ENCODE measurements around the gene KCTD2.

The KCTD2 gene

DNA sequence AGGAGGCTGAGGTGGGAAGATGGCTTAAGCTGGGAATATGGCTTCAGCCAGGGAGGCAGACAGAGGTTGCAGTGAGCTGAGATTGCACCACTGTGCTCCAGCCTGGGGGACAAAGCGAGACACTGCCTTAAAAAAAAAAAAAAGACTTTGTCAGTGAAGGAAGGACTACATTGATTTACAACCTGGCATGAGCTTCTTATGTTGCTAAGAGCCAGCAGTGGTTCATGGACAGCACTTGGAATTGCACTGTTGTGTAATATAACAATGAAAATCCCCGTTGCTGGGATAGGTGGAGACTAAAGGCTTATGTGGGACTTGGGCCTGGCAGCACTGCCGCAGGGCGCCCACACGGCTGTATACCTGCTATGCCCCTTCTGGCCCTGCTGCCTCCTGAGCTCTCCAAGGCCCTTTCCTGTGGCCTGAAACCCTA, 26.6 kb downstream of the KCTD2 start:
- TF ChIP-seq, protein P1, sequence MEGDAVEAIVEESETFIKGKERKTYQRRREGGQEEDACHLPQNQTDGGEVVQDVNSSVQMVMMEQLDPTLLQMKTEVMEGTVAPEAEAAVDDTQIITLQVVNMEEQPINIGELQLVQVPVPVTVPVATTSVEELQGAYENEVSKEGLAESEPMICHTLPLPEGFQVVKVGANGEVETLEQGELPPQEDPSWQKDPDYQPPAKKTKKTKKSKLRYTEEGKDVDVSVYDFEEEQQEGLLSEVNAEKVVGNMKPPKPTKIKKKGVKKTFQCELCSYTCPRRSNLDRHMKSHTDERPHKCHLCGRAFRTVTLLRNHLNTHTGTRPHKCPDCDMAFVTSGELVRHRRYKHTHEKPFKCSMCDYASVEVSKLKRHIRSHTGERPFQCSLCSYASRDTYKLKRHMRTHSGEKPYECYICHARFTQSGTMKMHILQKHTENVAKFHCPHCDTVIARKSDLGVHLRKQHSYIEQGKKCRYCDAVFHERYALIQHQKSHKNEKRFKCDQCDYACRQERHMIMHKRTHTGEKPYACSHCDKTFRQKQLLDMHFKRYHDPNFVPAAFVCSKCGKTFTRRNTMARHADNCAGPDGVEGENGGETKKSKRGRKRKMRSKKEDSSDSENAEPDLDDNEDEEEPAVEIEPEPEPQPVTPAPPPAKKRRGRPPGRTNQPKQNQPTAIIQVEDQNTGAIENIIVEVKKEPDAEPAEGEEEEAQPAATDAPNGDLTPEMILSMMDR (IDR thresholded peaks at IDR 0.05; ENCODE audit: low read length, missing control alignments), result no peak
- no peak overlapping the region for H3K4me3 ChIP-seq (replicated peaks; ENCODE audit: low read depth, low read length)
- DNase-seq (ENCODE audit: low read depth), result no peak

DNA sequence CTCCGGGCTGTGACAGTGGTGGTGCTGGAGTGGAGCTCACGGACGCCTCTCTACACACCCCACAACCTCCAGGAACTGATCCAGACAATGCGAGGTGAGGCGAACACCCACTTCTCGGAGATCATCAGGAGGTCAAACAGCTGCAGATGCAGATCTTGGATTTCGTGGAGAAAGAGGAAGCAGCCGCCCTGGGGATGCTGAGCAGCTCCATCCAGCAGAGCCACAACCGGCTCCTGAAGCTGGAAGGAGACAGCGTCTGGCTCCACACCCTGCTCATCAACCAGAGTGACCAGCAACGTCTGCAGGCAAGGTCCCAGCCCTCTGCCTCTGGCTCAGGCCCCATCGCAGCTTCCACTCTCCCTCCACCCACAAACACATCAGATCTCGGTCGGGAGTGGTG, 27.5 kb downstream of the KCTD2 start:
- TF ChIP-seq, protein P1 (IDR thresholded peaks at IDR 0.05; ENCODE audit: low read length, missing control alignments), result no peak
- H3K4me3 ChIP-seq (replicated peaks; ENCODE audit: low read depth, low read length), result no peak overlapping the region

DNA sequence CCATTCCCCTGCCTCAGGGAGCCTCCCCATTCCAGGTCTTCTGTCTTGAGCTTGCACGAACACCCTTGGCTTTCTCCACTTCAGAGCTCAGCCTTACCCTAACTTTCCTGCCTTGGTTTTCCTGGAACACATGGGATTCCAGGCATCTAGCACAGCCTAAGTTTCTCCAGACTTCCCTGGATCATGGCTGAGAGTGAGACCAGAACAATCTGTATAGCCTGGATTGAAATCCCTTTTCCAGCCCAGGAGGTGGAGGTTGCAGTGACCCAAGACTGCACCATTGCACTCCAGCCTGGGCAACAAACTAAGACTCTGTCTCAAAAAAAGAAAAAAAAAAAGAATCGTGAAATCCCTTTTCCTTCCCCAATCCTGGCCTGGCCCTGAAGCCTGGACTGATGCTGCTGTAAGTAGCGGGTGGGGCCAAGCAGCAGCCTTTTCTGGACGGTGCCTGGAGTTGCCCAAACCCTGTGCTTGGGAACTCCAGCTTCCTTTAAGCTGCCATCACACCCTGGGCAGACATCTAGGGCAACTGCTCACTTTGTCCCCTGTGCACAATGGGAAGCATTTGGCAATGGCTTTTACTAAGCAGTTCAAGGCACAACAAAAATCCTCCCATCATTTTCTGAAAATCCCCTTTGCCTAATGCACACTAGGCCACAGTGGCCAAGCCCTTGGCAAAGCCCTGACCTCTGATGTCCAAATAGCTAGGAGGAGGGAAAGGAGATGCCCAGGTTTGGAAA, 28.7 kb downstream of the KCTD2 start:
- no peak for DNase-seq (ENCODE audit: low read depth)
- TF ChIP-seq, protein P1 (IDR thresholded peaks at IDR 0.05; ENCODE audit: low read length, missing control alignments), result no peak
- no peak overlapping the region for H3K4me3 ChIP-seq (replicated peaks; ENCODE audit: low read depth, low read length)

More for the DNA sequence above, 27.5 kb downstream of the KCTD2 start:
- no peak for DNase-seq (ENCODE audit: low read depth)

DNA sequence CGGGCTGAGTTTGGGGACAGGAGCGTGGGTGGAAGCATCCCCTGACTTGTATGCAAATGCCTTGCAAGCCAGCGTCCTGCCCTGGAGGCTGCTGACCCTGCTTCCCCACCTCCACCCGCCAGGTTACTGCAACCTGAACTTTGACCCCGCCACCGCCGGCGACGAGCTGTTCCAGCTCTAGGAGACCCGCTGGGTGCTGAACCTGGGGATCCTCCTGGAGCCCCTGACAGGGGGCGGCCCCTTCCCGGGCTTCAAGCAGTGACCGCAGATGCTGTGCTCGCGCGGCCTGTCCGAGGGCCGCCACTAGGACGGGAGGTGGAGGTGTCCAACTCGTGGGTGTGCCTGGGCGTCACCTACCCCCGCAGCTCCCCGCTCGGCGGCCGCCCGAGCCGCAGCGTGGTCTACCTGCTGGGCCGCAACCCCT, 30.1 kb downstream of the KCTD2 start:
- DNase-seq (ENCODE audit: low read depth), result no peak
- TF ChIP-seq, protein P1 (IDR thresholded peaks at IDR 0.05; ENCODE audit: low read length, missing control alignments), result no peak
- peak overlapping the region; percentile 12 for H3K4me3 ChIP-seq (replicated peaks; ENCODE audit: low read depth, low read length)

DNA sequence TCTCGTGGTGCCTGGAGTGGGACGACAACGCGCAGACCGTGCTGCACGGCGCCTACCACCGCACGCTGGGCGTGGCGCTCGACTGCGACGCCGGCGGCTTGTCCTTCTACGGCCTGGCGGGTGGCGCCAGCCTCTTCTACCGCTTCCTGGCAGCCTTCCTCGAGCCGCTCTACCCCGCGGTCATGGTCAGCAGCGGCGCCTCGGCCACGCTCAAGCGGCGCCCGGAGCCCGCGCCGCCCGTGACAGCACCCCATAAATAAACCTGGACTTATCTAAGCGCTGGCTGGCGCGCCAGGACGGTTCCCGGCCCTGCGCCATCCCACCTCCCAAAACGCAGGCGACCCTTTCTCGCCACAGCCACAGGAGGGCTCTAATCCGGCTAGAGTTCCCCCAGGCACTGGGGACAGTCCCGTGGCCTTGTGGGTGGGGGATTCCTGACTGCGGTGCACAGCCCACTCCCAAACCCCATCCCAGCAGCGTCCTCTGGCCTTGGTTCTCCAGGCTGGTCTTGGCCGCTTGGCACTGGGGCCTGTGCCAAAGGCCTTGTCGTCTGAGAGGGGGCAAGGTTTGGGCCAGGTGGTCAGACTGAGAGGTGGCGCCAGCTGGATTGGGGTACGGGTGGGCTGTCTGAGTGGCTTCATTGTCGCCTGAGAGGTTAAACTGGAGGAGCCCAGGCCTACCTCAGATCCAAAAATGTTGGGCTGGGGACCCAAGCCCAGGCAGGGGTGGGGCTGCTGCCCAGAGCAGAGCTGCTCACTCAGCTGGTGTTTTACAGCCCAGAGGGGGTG, 30.7 kb downstream of the KCTD2 start:
- H3K4me3 ChIP-seq (replicated peaks; ENCODE audit: low read depth, low read length), result peak overlapping the region; percentile 12
- DNase-seq (ENCODE audit: low read depth), result no peak
- TF ChIP-seq, protein P1 (IDR thresholded peaks at IDR 0.05; ENCODE audit: low read length, missing control alignments), result no peak

DNA sequence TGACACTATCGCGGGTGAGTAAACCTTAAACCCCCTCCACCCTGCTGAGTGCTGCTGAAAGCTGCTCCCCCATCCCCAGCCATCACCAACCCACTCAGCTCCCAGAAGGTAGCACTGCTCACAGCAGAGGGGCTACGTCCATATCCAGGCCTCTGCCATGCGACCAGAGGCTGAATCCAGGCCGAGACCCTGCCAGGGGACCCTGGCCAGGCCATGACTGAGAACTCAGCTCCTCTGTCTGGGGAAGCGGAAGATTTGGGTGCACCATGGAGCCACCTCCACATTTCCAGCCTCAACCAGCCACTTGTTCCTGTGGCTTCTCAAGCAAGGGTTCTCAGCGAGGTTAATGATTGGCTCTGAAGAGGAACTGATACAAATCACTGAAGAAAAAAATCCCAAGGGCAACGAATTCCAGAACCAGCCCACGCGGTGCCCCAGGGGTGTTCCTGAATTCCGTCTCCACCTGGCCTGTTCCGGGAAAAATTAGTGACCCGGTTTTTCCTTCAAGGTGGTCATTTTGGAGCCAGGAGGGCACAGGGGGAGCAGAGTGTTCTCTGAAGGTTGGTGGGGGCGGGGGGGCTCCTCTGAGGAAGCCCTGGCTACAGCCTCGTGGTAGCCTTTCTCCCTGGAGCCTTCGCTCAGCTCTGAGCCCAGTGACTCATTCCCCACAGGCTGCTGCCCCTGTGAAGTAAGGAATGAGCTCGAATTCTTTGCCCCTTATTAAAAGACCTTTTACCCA, 31.4 kb downstream of the KCTD2 start:
- DNase-seq (ENCODE audit: low read depth), result peak; percentile 55
- H3K4me3 ChIP-seq (replicated peaks; ENCODE audit: low read depth, low read length), result no peak overlapping the region
- TF ChIP-seq, protein P1 (IDR thresholded peaks at IDR 0.05; ENCODE audit: low read length, missing control alignments), result no peak

Data from fibroblast of pulmonary artery (primary cell).